ENCODE measurements around the gene LUC7L3. TPM values are rescaled to one million over a fixed set of nuclear protein-coding genes. Genes with fewer than 3 reads are reported as not detected.

LUC7L3 gene
- total and polyA plus RNA-seq, 2 of the 13 experiments (the other 11 are each of a cell fraction or from before 2014, with no cell fraction given) = 108 to 120 TPM

DNA sequence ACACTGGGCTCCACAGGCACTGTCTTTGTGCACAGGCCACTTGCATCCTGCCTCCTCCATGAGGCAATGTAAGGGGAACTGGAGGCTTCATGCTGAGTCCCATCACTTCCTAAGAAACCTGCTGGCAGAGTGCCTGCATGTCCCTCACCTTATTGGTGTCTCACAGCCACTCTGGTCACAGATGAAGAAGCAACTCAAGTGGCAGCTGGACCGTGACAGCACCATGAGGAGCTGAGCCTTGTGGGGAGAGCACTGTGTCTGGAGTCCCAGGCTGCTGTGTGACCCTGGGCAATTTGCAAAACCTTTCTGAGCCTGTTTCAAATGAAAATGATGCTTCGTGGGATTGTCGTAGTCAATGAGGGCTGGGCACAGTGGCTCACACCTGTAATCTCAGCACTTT is 31.2 kb upstream of the LUC7L3 start (continued):
- TF ChIP-seq ZNF253 (CRISPR knock-in tag; IDR thresholded peaks at IDR 0.05; ENCODE audit: borderline replicate concordance) (0 out of 2 replicates have a peak, but pooled peaks have one; percentile 33), DPF2 (CRISPR knock-in tag; IDR thresholded peaks at IDR 0.05; ENCODE audit: borderline replicate concordance, low read depth) (no peak), KDM1A (CRISPR knock-in tag; IDR thresholded peaks at IDR 0.05) (peak; percentile 86), ZIK1 (CRISPR knock-in tag; IDR thresholded peaks at IDR 0.05; ENCODE audit: borderline replicate concordance, low read depth) (no peak), POLR2AphosphoS2 (IDR thresholded peaks at IDR 0.05; ENCODE audit: low read depth, low read length) (no peak), ZNF576 (CRISPR knock-in tag; IDR thresholded peaks at IDR 0.05) (peak; percentile 35; the same call in 1 of the 2 replicates), ZC3H4 (CRISPR knock-in tag; IDR thresholded peaks at IDR 0.05; ENCODE audit: borderline replicate concordance) (no peak), ZNF264 (CRISPR knock-in tag; IDR thresholded peaks at IDR 0.05) (no peak), BORCS8-MEF2B (CRISPR knock-in tag; IDR thresholded peaks at IDR 0.05) (peak; percentile 46; the same call in 1 of the 2 replicates), ZNF251 (CRISPR knock-in tag; IDR thresholded peaks at IDR 0.05) (no peak), RNF2 (conservative IDR thresholded peaks at IDR 0.05; ENCODE audit: low read depth) (no peak), MAZ (IDR thresholded peaks at IDR 0.05; ENCODE audit: borderline replicate concordance, low read depth, low read length) (no peak), MAZ (CRISPR knock-in tag; IDR thresholded peaks at IDR 0.05; ENCODE audit: low read depth) (no peak), GTF3A (CRISPR knock-in tag; conservative IDR thresholded peaks at IDR 0.05) (no peak), TEAD3 (CRISPR knock-in tag; optimal IDR thresholded peaks at IDR 0.05; ENCODE audit: borderline replicate concordance) (no peak), ZNF629 (CRISPR knock-in tag; conservative IDR thresholded peaks at IDR 0.05) (no peak), REPIN1 (CRISPR knock-in tag; IDR thresholded peaks at IDR 0.05; ENCODE audit: borderline replicate concordance, low read depth) (no peak), DMAP1 (CRISPR knock-in tag; IDR thresholded peaks at IDR 0.05) (no peak), ZNF235 (CRISPR knock-in tag; IDR thresholded peaks at IDR 0.05; ENCODE audit: borderline replicate concordance) (no peak)
- TF ChIP-seq, protein P1, sequence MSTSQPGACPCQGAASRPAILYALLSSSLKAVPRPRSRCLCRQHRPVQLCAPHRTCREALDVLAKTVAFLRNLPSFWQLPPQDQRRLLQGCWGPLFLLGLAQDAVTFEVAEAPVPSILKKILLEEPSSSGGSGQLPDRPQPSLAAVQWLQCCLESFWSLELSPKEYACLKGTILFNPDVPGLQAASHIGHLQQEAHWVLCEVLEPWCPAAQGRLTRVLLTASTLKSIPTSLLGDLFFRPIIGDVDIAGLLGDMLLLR (CRISPR knock-in tag; IDR thresholded peaks at IDR 0.05) = peak; percentile 41; the same call in 1 of the 2 replicates
- TF ChIP-seq, protein P2, sequence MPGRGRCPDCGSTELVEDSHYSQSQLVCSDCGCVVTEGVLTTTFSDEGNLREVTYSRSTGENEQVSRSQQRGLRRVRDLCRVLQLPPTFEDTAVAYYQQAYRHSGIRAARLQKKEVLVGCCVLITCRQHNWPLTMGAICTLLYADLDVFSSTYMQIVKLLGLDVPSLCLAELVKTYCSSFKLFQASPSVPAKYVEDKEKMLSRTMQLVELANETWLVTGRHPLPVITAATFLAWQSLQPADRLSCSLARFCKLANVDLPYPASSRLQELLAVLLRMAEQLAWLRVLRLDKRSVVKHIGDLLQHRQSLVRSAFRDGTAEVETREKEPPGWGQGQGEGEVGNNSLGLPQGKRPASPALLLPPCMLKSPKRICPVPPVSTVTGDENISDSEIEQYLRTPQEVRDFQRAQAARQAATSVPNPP (CRISPR knock-in tag; IDR thresholded peaks at IDR 0.05) = no peak
- TF ChIP-seq, protein P3, sequence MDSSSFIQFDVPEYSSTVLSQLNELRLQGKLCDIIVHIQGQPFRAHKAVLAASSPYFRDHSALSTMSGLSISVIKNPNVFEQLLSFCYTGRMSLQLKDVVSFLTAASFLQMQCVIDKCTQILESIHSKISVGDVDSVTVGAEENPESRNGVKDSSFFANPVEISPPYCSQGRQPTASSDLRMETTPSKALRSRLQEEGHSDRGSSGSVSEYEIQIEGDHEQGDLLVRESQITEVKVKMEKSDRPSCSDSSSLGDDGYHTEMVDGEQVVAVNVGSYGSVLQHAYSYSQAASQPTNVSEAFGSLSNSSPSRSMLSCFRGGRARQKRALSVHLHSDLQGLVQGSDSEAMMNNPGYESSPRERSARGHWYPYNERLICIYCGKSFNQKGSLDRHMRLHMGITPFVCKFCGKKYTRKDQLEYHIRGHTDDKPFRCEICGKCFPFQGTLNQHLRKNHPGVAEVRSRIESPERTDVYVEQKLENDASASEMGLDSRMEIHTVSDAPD (CRISPR knock-in tag; IDR thresholded peaks at IDR 0.05) = peak; percentile 36; the same call in 1 of the 2 replicates
- TF ChIP-seq, protein P4, sequence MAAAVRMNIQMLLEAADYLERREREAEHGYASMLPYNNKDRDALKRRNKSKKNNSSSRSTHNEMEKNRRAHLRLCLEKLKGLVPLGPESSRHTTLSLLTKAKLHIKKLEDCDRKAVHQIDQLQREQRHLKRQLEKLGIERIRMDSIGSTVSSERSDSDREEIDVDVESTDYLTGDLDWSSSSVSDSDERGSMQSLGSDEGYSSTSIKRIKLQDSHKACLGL (CRISPR knock-in tag; IDR thresholded peaks at IDR 0.05) = 0 out of 2 replicates have a peak, but pooled peaks have one; percentile 32
- TF ChIP-seq, protein P5, sequence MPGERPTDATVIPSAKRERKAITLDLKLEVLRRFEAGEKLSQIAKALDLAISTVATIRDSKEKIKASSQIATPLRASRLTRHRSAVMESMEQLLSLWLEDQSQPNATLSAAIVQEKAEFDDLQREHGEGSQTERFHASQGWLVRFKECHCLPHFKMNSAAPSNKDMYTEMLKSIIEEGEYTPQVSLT (CRISPR knock-in tag; IDR thresholded peaks at IDR 0.05; ENCODE audit: borderline replicate concordance, low read depth) = no peak
